AG09309 (cell line): ENCODE results near the gene NUS1.
"Not testable (repeated sequence)": the region's sequence is repeated elsewhere in the genome, so short reads cannot be mapped to it uniquely, and the experiment has no call there.

Source experiments
- DNase-seq: peaks from one replicate; pipeline ENCODE4 v3.0.0-alpha.2; 2010; ENCODE audit warnings: low read depth
- H3K4me3 ChIP-seq: 2 replicates; pipeline ENCODE4 v1.5.1; 2011; ENCODE audit warnings: mild to moderate bottlenecking, low read depth, low read length, moderate library complexity; ENCODE audit not compliant: control insufficient read depth
- TF ChIP-seq, protein P1 (sequence below): IDR thresholded peaks from 2 replicates; pipeline ENCODE4 v1.5.1; 2011; ENCODE audit warnings: mild to moderate bottlenecking, low read depth, low read length, inconsistent platforms; ENCODE audit not compliant: insufficient read depth, control insufficient read depth; ENCODE audit errors: missing control alignments

Gene NUS1

DNA sequence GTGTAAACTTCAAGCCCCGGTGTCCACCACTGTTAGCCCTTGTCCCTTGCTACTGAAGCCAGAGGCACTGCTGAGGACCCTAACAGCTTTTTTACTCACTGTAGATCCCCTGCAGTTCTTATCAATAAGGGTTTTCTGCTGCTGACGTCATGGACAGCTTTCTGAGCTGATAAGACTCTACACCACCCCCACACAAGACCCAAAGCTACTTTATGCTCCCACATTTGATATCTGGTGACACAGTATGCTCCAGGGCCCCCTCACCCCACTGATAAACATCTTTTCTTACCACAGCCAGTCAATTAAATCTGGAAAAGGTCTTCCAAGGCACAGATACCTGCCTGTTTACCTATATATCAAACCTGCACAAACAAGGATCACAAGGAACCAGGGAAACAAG is 65.3 kb downstream of the NUS1 start:
- TF ChIP-seq, protein P1, sequence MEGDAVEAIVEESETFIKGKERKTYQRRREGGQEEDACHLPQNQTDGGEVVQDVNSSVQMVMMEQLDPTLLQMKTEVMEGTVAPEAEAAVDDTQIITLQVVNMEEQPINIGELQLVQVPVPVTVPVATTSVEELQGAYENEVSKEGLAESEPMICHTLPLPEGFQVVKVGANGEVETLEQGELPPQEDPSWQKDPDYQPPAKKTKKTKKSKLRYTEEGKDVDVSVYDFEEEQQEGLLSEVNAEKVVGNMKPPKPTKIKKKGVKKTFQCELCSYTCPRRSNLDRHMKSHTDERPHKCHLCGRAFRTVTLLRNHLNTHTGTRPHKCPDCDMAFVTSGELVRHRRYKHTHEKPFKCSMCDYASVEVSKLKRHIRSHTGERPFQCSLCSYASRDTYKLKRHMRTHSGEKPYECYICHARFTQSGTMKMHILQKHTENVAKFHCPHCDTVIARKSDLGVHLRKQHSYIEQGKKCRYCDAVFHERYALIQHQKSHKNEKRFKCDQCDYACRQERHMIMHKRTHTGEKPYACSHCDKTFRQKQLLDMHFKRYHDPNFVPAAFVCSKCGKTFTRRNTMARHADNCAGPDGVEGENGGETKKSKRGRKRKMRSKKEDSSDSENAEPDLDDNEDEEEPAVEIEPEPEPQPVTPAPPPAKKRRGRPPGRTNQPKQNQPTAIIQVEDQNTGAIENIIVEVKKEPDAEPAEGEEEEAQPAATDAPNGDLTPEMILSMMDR: no peak
- no peak overlapping the region for H3K4me3 ChIP-seq
- no peak for DNase-seq

DNA sequence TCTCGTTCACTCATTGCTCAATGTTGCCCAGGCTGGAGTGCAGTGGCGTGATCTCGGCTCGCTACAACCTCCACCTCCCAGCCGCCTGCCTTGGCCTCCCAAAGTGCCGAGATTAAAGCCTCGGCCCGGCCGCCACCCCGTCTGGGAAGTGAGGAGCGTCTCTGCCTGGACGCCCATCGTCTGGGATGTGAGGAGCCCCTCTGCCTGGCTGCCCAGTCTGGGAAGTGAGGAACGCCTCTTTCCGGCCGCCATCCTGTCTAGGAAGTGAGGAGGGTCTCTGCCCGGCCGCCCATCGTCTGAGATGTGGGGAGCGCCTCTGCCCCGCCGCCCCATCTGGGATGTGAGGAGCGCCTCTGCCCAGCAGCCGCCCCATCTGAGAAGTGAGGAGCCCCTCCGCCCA is 75.4 kb downstream of the NUS1 start:
- not testable (repeated sequence) for DNase-seq, H3K4me3 ChIP-seq
